ENCODE data around the gene SLC41A3. TPM values are rescaled to one million over a fixed set of nuclear protein-coding genes. Genes with fewer than 3 reads are reported as not detected.

SLC41A3 gene
- total RNA-seq, 1 experiment from 2014 or later = 35.5 TPM

GRCh38 chr3:126133606-126134005, 49.7 kb upstream of the SLC41A3 start:
- no peaks in the 10 kb centered on the region for H3K9me3 ChIP-seq (ENCODE audit: control insufficient read depth, low read depth, low read length)
- H2BK120ac ChIP-seq (ENCODE audit: low read depth, low read length, poor library complexity, severe bottlenecking) = no peak overlapping the region
- no peaks in the 10 kb centered on the region for H3K27me3 ChIP-seq (ENCODE audit: insufficient read depth, low read length)
- H3K27ac Mint-ChIP-seq = no peak overlapping the region
- H3K9ac ChIP-seq (ENCODE audit: extremely low read depth, insufficient read length, low read length) = no peak overlapping the region
- H3K4me1 Mint-ChIP-seq = peaks cover 17% of the 10 kb centered on the region in 2 experiments
- H3K18ac ChIP-seq (ENCODE audit: insufficient read length, low read depth, low read length) = no peak overlapping the region
- no peaks in the 10 kb centered on the region for H3K79me2 ChIP-seq (ENCODE audit: insufficient read depth, low read length)
- H3K4me3 Mint-ChIP-seq = no peak overlapping the region
- no peak overlapping the region for H2BK5ac ChIP-seq (ENCODE audit: insufficient read length, low read length)
- H2AK5ac ChIP-seq (ENCODE audit: insufficient read length, low read length) = no peak overlapping the region
- peaks cover 28% of the 10 kb centered on the region for H3K27me3 Mint-ChIP-seq (ENCODE audit: low read depth)
- H4K91ac ChIP-seq (ENCODE audit: insufficient read length, low read depth, low read length) = no peak overlapping the region
- H4K20me1 ChIP-seq (ENCODE audit: control insufficient read depth, insufficient read depth, insufficient read length) = peaks cover 2% of the 10 kb centered on the region
- no peak overlapping the region for H2BK12ac ChIP-seq (ENCODE audit: insufficient read length, low read depth, low read length)
- no CpG with 5 or more reads among the region's 6 CpGs for WGBS (ENCODE audit: extremely low coverage, insufficient read length, low lambda C conversion rate)
- no peak overlapping the region for H3K4me2 ChIP-seq (ENCODE audit: insufficient read depth, insufficient read length, low read length)
- no peak overlapping the region for H3K27ac ChIP-seq (ENCODE audit: insufficient read length, low read depth, low read length)
- H3K14ac ChIP-seq (ENCODE audit: insufficient read depth, low read length) = no peak overlapping the region
- DNase-seq = peak; percentile 29
- no peaks in the 10 kb centered on the region; a peak in 1 of 5 replicates for H3K9me3 Mint-ChIP-seq
- H3K79me1 ChIP-seq (ENCODE audit: insufficient read depth, low read depth, low read length, poor library complexity, severe bottlenecking) = no peaks in the 10 kb centered on the region
- no peak for TF ChIP-seq CTCF (conservative IDR thresholded peaks at IDR 0.05)
- no peak overlapping the region for H2BK15ac ChIP-seq (ENCODE audit: low read depth, low read length)
- no peak overlapping the region for H2BK20ac ChIP-seq (ENCODE audit: low read depth, low read length, poor library complexity, severe bottlenecking)
- no peak overlapping the region for H4K5ac ChIP-seq (ENCODE audit: insufficient read length, low read depth, low read length)
- no peaks in the 10 kb centered on the region for H3K36me3 Mint-ChIP-seq (ENCODE audit: insufficient read depth in 1 of 3, low read depth in 3 of 3)
- no peak overlapping the region for H4K8ac ChIP-seq (replicated peaks; ENCODE audit: insufficient read length, low read depth, low read length)
- H2AFZ ChIP-seq (ENCODE audit: low read length) = no peak overlapping the region
- H3K4ac ChIP-seq (ENCODE audit: low read depth, low read length) = no peak overlapping the region
- H3T11ph ChIP-seq (ENCODE audit: low read length) = no peak overlapping the region
- peaks cover 3% of the 10 kb centered on the region; the same call in 1 of the 2 replicates for H3K4me1 ChIP-seq (ENCODE audit: insufficient read depth, low read length)
- no peak overlapping the region for H3K56ac ChIP-seq (ENCODE audit: insufficient read length, low read depth, low read length)
- no peaks in the 10 kb centered on the region for H3K23me2 ChIP-seq (ENCODE audit: insufficient read length, low read depth, low read length, poor library complexity, severe bottlenecking)
- no peak overlapping the region for H3K23ac ChIP-seq (ENCODE audit: insufficient read length, low read depth, low read length)
